CD14-positive monocyte (primary cell): Measurements from ENCODE around the gene GPRIN1. TPM values are rescaled to one million over a fixed set of nuclear protein-coding genes. Genes with fewer than 3 reads are reported as not detected.

Experiments used
- DNase-seq, 3 donors: peaks; one replicate each; pipeline ENCODE4 v3.0.0-alpha.2; 2011 to 2022
- H2AFZ ChIP-seq: 2 replicates; pipeline ENCODE4 v1.6.0; 2012; ENCODE audit warnings: mild to moderate bottlenecking, low read depth, low read length, inconsistent platforms; ENCODE audit not compliant: insufficient read depth, poor library complexity, severe bottlenecking
- H3K27ac ChIP-seq, 2 donors: 1 replicate in 1 of 2; 2 replicates in 1 of 2; pipeline ENCODE4 v1.5.1; 2012 to 2013; ENCODE audit warnings: low read length in 2 of 2, control low read depth in 1 of 2, inconsistent platforms in 1 of 2, low read depth in 1 of 2, mild to moderate bottlenecking in 1 of 2
- H3K27me3 ChIP-seq, 2 donors: one replicate each; pipeline versions ENCODE4 v1.6.0 to v1.6.1; 2011 to 2013; ENCODE audit warnings: low read length in 2 of 2; ENCODE audit not compliant: control insufficient read depth in 2 of 2, insufficient read depth in 2 of 2
- H3K36me3 ChIP-seq, 2 donors: replicated peaks in 1 of 2; 1 replicate in 1 of 2; 2 replicates in 1 of 2; pipeline versions ENCODE4 v1.5.1 to v1.6.1; 2012 to 2013; ENCODE audit warnings: low read length in 2 of 2, control low read depth in 1 of 2, inconsistent platforms in 1 of 2, mild to moderate bottlenecking in 1 of 2; ENCODE audit not compliant: insufficient read depth in 2 of 2, control insufficient read depth in 1 of 2
- H3K4me1 ChIP-seq, 2 donors: 1 replicate in 1 of 2; 2 replicates in 1 of 2; pipeline versions ENCODE4 v1.5.1 to v1.6.1; 2012 to 2013; ENCODE audit warnings: low read length in 2 of 2, control low read depth in 1 of 2, inconsistent platforms in 1 of 2, mild to moderate bottlenecking in 1 of 2, moderate library complexity in 1 of 2; ENCODE audit not compliant: insufficient read depth in 2 of 2, control insufficient read depth in 1 of 2
- H3K4me2 ChIP-seq: replicated peaks from 2 replicates; pipeline ENCODE3; 2012; ENCODE audit warnings: low read length, moderate library complexity, mild to moderate bottlenecking; ENCODE audit not compliant: poor library complexity, severe bottlenecking; ENCODE audit errors: extremely low read depth
- H3K4me3 ChIP-seq, 3 experiments: fragments of 200-600 bp in 1 of 3; sonication (generic) in 1 of 3; replicated peaks in 1 of 3; 1 replicate in 2 of 3; 2 replicates in 1 of 3; pipeline ENCODE4 v1.5.1; 2011 to 2013; ENCODE audit warnings: low read length in 3 of 3, mild to moderate bottlenecking in 3 of 3, control low read depth in 2 of 3, low read depth in 2 of 3, inconsistent platforms in 1 of 3, moderate library complexity in 1 of 3
- H3K79me2 ChIP-seq: 2 replicates; pipeline ENCODE4 v1.6.0; 2012; ENCODE audit warnings: mild to moderate bottlenecking, control low read depth, inconsistent platforms, low read length, moderate library complexity; ENCODE audit not compliant: insufficient read depth
- H3K9ac ChIP-seq: 2 replicates; pipeline ENCODE4 v1.6.0; 2017; ENCODE audit warnings: low read length, mild to moderate bottlenecking; ENCODE audit not compliant: insufficient read depth, poor library complexity, severe bottlenecking
- H3K9me3 ChIP-seq, 2 donors: replicated peaks in 1 of 2; 1 replicate in 1 of 2; 2 replicates in 1 of 2; pipeline versions ENCODE4 v1.5.1 to v1.6.1; 2012 to 2013; ENCODE audit warnings: low read length in 2 of 2, control low read depth in 1 of 2; ENCODE audit not compliant: control insufficient read depth in 1 of 2, insufficient read depth in 1 of 2
- H4K20me1 ChIP-seq: 2 replicates; pipeline ENCODE4 v1.6.0; 2012; ENCODE audit warnings: mild to moderate bottlenecking, low read length, control low read depth, moderate library complexity; ENCODE audit not compliant: insufficient read depth
- H3K27ac Mint-ChIP-seq, 7 donors: one replicate each; pipeline ENCODE4 v1.8.0; 2020; ENCODE audit warnings: mild to moderate bottlenecking in 7 of 7, mixed read lengths in 7 of 7, moderate library complexity in 6 of 7, inconsistent platforms in 2 of 7
- H3K27me3 Mint-ChIP-seq, 3 donors: one replicate each; pipeline ENCODE4 v1.8.0; 2021 to 2022; ENCODE audit warnings: low read depth in 3 of 3, mild to moderate bottlenecking in 3 of 3, mixed read lengths in 3 of 3, moderate library complexity in 3 of 3, inconsistent platforms in 1 of 3
- H3K36me3 Mint-ChIP-seq, 2 donors: one replicate each; pipeline ENCODE4 v1.8.0; 2020; ENCODE audit warnings: mixed read lengths in 2 of 2, inconsistent platforms in 1 of 2, mild to moderate bottlenecking in 1 of 2
- H3K4me1 Mint-ChIP-seq: one replicate; pipeline ENCODE4 v1.8.0; 2020; ENCODE audit warnings: mild to moderate bottlenecking, mixed read lengths
- H3K4me3 Mint-ChIP-seq, 2 donors: one replicate each; pipeline ENCODE4 v1.8.0; 2020; ENCODE audit warnings: mild to moderate bottlenecking in 2 of 2, mixed read lengths in 2 of 2, moderate library complexity in 1 of 2
- H3K9me3 Mint-ChIP-seq, 7 donors: one replicate each; pipeline ENCODE4 v1.8.0; 2020 to 2022; ENCODE audit warnings: mixed read lengths in 7 of 7, mild to moderate bottlenecking in 6 of 7, moderate library complexity in 6 of 7, inconsistent platforms in 2 of 7
- whole genome bisulfite sequencing: methylation state at CpG from one replicate; pipeline ENCODE4 v1.1.5; 2013; ENCODE audit warnings: missing lambda C conversion rate; ENCODE audit not compliant: insufficient coverage; 5-methylcytosine and 5-hydroxymethylcytosine counted together
- intact Hi-C, 2 donors: fragments of 100-400 bp; cut with micrococcal nuclease; formaldehyde crosslinking; loops; one replicate each; pipeline versions ENCODE4 v1.15.0 to v1.15.1; 2023
- polyA plus RNA-seq, 3 donors: library from polyadenylated mRNA; depleted of rRNA in 1 of 3; unstranded in 2 of 3; stranded (reverse) in 1 of 3; fragments of 300-500 nt in 2 of 3; fragments of >200 nt in 1 of 3; fragmentation: Illumina TruSeq in 2 of 3; gene quantifications; 1 replicate in 2 of 3; 2 replicates in 1 of 3; pipeline ENCODE4 v1.2.3, GENCODE V29; 2012 to 2021
- TF ChIP-seq, protein P1 (sequence below): fragments of 200-600 bp; IDR thresholded peaks from one replicate; pipeline ENCODE4 v1.8.0; 2022; ENCODE audit warnings: antibody characterized with exemption, mild to moderate bottlenecking

The GPRIN1 gene
- polyA plus RNA-seq, 3 donors, result 0.05 to 0.30 (median 0.13) TPM

DNA sequence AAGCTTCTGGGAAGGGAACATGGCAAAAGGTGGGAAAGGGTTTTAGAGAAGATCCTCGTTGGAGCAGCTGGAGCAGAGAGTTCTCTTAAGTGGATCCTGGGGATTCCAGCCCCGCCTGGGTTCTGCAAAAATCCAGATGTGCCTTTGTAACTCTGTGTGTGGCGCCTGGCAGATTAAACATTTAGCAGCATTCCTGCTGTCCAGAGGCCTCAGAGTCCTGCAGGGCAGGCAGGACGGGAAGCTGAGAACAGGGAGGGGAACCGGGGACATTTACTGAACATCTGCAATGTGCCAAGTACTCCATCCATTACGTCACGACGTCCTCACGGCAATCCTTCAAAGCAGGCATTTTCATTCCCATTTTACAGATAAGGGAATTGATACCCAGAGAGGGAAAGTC is 26.5 kb upstream of the GPRIN1 start:
- H3K9me3 ChIP-seq, result no peaks in the 10 kb centered on the region
- intact Hi-C loops, result no loop called here
- peaks cover 37 to 49% (median 39%) of the 10 kb centered on the region in 3 donors for H3K27me3 Mint-ChIP-seq

GRCh38 chr5:176633598-176633997 is 23.6 kb upstream of the GPRIN1 start:
- intact Hi-C loops, result no loop called here
- Mint-ChIP-seq H3K27me3 (peaks cover 58 to 74% (median 61%) of the 10 kb centered on the region in 3 donors), H3K4me1 (peaks cover 11% of the 10 kb centered on the region), H3K27ac (no peak overlapping the region), H3K9me3 (peaks cover 0 to 17% (median 6%) of the 10 kb centered on the region in 7 donors), H3K4me3 (peak overlapping the region in 1 of 2 donors; percentile 29), H3K36me3 (peaks cover 0 to 4% of the 10 kb centered on the region in 2 donors)
- TF ChIP-seq, protein P1, sequence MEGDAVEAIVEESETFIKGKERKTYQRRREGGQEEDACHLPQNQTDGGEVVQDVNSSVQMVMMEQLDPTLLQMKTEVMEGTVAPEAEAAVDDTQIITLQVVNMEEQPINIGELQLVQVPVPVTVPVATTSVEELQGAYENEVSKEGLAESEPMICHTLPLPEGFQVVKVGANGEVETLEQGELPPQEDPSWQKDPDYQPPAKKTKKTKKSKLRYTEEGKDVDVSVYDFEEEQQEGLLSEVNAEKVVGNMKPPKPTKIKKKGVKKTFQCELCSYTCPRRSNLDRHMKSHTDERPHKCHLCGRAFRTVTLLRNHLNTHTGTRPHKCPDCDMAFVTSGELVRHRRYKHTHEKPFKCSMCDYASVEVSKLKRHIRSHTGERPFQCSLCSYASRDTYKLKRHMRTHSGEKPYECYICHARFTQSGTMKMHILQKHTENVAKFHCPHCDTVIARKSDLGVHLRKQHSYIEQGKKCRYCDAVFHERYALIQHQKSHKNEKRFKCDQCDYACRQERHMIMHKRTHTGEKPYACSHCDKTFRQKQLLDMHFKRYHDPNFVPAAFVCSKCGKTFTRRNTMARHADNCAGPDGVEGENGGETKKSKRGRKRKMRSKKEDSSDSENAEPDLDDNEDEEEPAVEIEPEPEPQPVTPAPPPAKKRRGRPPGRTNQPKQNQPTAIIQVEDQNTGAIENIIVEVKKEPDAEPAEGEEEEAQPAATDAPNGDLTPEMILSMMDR, result no peak
- Histone ChIP-seq H3K36me3 (no peaks in the 10 kb centered on the region), H3K4me2 (no peak overlapping the region), H3K4me3 (no peak overlapping the region), H3K79me2 (no peaks in the 10 kb centered on the region), H3K27me3 (peaks cover 37 to 56% of the 10 kb centered on the region in 2 donors), H2AFZ (no peak overlapping the region), H4K20me1 (no peaks in the 10 kb centered on the region), H3K27ac (no peak overlapping the region), H3K4me1 (peaks cover 0 to 5% of the 10 kb centered on the region in 2 donors), H3K9me3 (peaks cover 0 to 9% of the 10 kb centered on the region in 2 donors), H3K9ac (no peak overlapping the region)
- WGBS, result 12% methylated on average over 6 of the region's 6 CpGs
- DNase-seq, result no peak

More for the DNA sequence above, 26.5 kb upstream of the GPRIN1 start:
- peak overlapping the region in 1 of 2 donors; percentile 22 for H3K4me3 Mint-ChIP-seq
- no peaks in the 10 kb centered on the region for H3K36me3 Mint-ChIP-seq
- H3K4me1 Mint-ChIP-seq, result peaks cover 4% of the 10 kb centered on the region
- Histone ChIP-seq H2AFZ (no peak overlapping the region), H3K4me3 (no peak overlapping the region), H3K79me2 (no peaks in the 10 kb centered on the region), H3K4me1 (no peaks in the 10 kb centered on the region), H4K20me1 (no peaks in the 10 kb centered on the region), H3K27me3 (peaks cover 15 to 31% of the 10 kb centered on the region in 2 donors), H3K9ac (no peak overlapping the region), H3K27ac (no peak overlapping the region), H3K36me3 (no peaks in the 10 kb centered on the region), H3K4me2 (no peak overlapping the region)
- DNase-seq, result no peak
- no peak overlapping the region for H3K27ac Mint-ChIP-seq
- peaks cover 0 to 11% (median 5%) of the 10 kb centered on the region in 7 donors for H3K9me3 Mint-ChIP-seq
- TF ChIP-seq, protein P1, result no peak
- WGBS, result 80% methylated on average over 5 of the region's 9 CpGs
